KMS-11 (cell line): Measurements from ENCODE around the gene B9D2.

ENCODE experiments used
- H2AFZ ChIP-seq: fragments of 200-600 bp; sonication (generic); 2 replicates; pipeline ENCODE4 v1.6.1; 2016; ENCODE audit warnings: antibody characterized with exemption, mixed run types, low read depth
- H3K27ac ChIP-seq: fragments of 200-600 bp; sonication (generic); 2 replicates; pipeline ENCODE4 v1.6.1; 2016; ENCODE audit warnings: mild to moderate bottlenecking, mixed run types
- H3K27me3 ChIP-seq: fragments of 200-600 bp; sonication (generic); 2 replicates; pipeline ENCODE4 v1.6.1; 2017; ENCODE audit warnings: mild to moderate bottlenecking, low read depth, mixed run types, moderate library complexity; ENCODE audit not compliant: insufficient read depth
- H3K36me3 ChIP-seq: fragments of 200-600 bp; sonication (generic); 2 replicates; pipeline ENCODE4 v1.6.1; 2017; ENCODE audit warnings: mild to moderate bottlenecking, mixed run types; ENCODE audit not compliant: insufficient read depth
- H3K4me1 ChIP-seq: fragments of 200-600 bp; sonication (generic); 2 replicates; pipeline ENCODE4 v1.6.1; 2016; ENCODE audit warnings: mild to moderate bottlenecking, low read depth, mixed run types; ENCODE audit not compliant: poor library complexity, severe bottlenecking
- H3K4me2 ChIP-seq: fragments of 200-600 bp; sonication (generic); 2 replicates; pipeline ENCODE4 v1.7.0; 2016; ENCODE audit warnings: mild to moderate bottlenecking, mixed run types
- H3K4me3 ChIP-seq: fragments of 200-600 bp; sonication (generic); IDR thresholded peaks from 2 replicates; pipeline ENCODE4 v1.6.1; 2017; ENCODE audit warnings: low read depth, low read length, mixed read lengths; ENCODE audit not compliant: insufficient read depth
- H3K79me2 ChIP-seq: fragments of 200-600 bp; sonication (generic); 2 replicates; pipeline ENCODE4 v1.6.1; 2016; ENCODE audit warnings: low read depth, mixed run types; ENCODE audit not compliant: insufficient read depth
- H3K9ac ChIP-seq: fragments of 200-600 bp; sonication (generic); 2 replicates; pipeline ENCODE4 v1.6.1; 2016; ENCODE audit warnings: mild to moderate bottlenecking, mixed run types
- H4K20me1 ChIP-seq: fragments of 200-600 bp; sonication (generic); 2 replicates; pipeline ENCODE4 v1.6.1; 2016; ENCODE audit warnings: mild to moderate bottlenecking, mixed run types; ENCODE audit not compliant: insufficient read depth
- TF ChIP-seq, protein P1 (sequence below): fragments of 200-600 bp; sonication (generic); conservative IDR thresholded peaks from 2 replicates; pipeline ENCODE4 v1.6.1; 2017; ENCODE audit warnings: low read depth, mild to moderate bottlenecking, antibody characterized with exemption, low read length, moderate library complexity, mixed read lengths

The B9D2 gene

DNA sequence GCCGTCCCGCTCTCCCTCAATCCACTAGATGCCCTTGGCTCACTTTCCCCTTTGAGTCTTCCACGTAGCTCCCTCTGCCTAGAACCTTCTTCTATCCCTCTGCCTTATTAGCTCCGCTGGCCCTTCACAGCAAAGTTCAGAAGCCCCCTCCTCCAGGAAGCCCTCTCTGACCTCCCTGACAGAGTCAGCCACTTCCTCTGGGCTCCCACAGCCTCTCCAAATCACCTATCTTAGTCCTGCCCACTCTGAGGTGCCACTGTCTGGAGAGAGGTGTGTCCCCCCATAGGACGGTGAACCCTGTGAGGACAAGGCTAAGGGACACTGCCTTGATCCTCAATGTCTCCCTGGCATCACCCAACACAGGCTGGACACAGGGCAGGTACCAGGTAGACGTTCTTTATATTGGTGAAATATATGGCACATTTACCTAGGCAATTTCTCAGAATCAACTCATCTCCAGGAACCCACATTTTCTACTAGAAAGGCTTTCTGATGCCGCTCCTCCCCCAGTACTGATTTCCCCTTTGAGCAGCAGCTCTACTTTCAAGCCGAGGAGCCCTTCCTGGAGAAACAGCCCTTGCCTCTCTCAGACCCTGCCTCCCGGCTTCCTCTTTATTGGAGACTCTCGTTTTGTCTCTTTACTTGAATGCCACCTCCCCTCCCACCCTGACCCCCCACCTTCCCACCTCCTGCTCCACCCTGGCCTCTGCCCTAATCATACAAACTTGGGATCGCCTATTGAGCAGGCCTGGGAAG lies 6.8 kb downstream of the B9D2 start:
- Histone ChIP-seq H3K4me2 (no peak overlapping the region), H3K36me3 (no peaks in the 10 kb centered on the region), H3K27me3 (no peaks in the 10 kb centered on the region), H3K9ac (no peak overlapping the region), H3K27ac (no peak overlapping the region), H3K79me2 (peaks cover 11% of the 10 kb centered on the region; the same call in 1 of the 2 replicates), H3K4me3 (no peak overlapping the region), H4K20me1 (no peaks in the 10 kb centered on the region), H3K4me1 (peaks cover 6% of the 10 kb centered on the region), H2AFZ (no peak overlapping the region)
- TF ChIP-seq, protein P1, sequence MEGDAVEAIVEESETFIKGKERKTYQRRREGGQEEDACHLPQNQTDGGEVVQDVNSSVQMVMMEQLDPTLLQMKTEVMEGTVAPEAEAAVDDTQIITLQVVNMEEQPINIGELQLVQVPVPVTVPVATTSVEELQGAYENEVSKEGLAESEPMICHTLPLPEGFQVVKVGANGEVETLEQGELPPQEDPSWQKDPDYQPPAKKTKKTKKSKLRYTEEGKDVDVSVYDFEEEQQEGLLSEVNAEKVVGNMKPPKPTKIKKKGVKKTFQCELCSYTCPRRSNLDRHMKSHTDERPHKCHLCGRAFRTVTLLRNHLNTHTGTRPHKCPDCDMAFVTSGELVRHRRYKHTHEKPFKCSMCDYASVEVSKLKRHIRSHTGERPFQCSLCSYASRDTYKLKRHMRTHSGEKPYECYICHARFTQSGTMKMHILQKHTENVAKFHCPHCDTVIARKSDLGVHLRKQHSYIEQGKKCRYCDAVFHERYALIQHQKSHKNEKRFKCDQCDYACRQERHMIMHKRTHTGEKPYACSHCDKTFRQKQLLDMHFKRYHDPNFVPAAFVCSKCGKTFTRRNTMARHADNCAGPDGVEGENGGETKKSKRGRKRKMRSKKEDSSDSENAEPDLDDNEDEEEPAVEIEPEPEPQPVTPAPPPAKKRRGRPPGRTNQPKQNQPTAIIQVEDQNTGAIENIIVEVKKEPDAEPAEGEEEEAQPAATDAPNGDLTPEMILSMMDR = no peak

DNA sequence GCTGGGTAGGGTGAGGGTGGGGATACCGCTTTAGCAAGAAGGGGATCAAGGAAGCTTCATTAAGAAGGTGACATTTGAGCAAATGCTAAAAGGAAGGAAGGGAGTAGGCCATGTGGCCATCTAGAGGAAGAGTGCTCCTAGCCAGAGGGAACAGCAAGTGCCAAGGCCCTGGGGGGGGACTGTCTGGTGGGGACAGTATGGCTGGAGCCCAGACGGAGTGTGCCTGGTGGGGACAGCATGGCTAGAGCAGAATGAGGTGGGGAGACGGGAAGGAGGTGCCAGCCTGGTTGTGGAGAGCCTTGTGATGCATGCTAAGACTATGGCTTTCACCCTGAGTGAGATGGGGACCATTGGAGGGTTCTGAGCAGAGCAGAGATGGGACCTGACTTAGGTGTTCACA lies 8.1 kb downstream of the B9D2 start:
- Histone ChIP-seq H4K20me1 (no peaks in the 10 kb centered on the region), H3K36me3 (no peaks in the 10 kb centered on the region), H2AFZ (no peak overlapping the region), H3K27me3 (no peaks in the 10 kb centered on the region), H3K4me2 (no peak overlapping the region), H3K27ac (no peak overlapping the region), H3K4me1 (peaks cover 10% of the 10 kb centered on the region), H3K4me3 (no peak overlapping the region), H3K9ac (no peak overlapping the region), H3K79me2 (peaks cover 24% of the 10 kb centered on the region)
- TF ChIP-seq, protein P1 = no peak

DNA sequence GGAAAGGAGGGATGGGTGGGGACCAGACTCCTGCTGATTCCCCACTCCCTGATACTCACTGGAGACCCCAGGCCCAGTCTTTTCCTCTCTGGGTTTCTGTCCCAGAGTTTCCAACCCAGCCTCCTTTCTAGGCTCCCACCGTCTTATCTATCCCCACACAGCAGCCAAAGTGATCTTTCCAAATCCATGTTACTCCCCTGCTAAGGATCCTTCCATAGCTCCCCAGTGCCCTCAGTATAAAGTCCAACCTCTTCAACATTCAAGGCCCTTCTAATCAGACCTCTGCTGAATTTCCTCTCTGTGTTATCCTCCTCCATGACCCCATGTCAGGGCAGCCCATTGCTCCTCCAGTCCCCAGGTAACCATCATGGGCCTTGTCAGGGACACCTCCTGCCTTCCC lies 8.9 kb downstream of the B9D2 start:
- no peak overlapping the region for H3K4me2 ChIP-seq

DNA sequence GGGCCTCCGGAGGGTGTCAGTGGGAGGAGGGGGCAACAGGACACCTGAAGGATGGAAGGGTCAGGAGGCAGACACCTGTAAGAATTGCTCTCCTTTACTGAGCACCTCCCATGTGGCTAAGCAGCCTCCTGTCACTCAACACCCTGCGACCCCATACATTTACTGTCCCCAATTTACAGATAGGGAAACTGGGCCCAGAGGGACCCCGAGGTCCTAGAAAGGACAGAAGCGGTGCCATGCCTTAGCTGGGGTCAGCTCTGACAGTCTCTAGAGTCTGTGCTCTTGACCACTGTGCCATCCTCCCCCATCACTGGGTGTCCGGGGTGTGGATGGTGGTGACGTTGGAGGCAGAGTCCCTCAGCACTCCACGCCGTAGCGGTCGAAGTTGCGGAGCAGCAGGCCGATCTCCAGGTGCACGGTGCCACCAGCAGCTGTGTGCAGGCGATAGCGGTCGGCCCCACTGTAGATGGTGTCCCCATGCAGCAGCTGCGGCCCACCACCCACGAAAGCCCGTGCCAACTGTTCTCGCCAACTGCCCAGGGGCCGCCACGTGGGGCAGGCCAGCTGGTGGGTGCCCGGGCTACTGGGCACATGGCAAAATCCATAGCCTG lies 9.5 kb downstream of the B9D2 start:
- Histone ChIP-seq H2AFZ (peak overlapping the region; percentile 13; the same call in 1 of the 2 replicates), H3K4me2 (peak overlapping the region; percentile 85), H4K20me1 (no peaks in the 10 kb centered on the region), H3K36me3 (no peaks in the 10 kb centered on the region; the same call in 1 of the 2 replicates), H3K4me1 (peaks cover 24% of the 10 kb centered on the region), H3K27me3 (no peaks in the 10 kb centered on the region), H3K9ac (no peak overlapping the region; the same call in 1 of the 2 replicates), H3K27ac (no peak overlapping the region), H3K4me3 (no peak overlapping the region), H3K79me2 (peaks cover 38% of the 10 kb centered on the region)
- TF ChIP-seq, protein P1 = peak; percentile 40; the same call in 1 of the 2 replicates

More for the DNA sequence above, 8.9 kb downstream of the B9D2 start:
- TF ChIP-seq, protein P1 = no peak
- H3K79me2 ChIP-seq = peaks cover 32% of the 10 kb centered on the region
- H3K27me3 ChIP-seq = no peaks in the 10 kb centered on the region
- H3K36me3 ChIP-seq = no peaks in the 10 kb centered on the region
- no peak overlapping the region for H3K9ac ChIP-seq
- H3K4me1 ChIP-seq = peaks cover 18% of the 10 kb centered on the region
- H2AFZ ChIP-seq = no peak overlapping the region
- no peaks in the 10 kb centered on the region for H4K20me1 ChIP-seq
- no peak overlapping the region for H3K27ac ChIP-seq
- no peak overlapping the region for H3K4me3 ChIP-seq
